Endothelial cell of umbilical vein (primary cell): Measurements from ENCODE around the gene RUFY3. TPM values are rescaled to one million over a fixed set of nuclear protein-coding genes. Genes with fewer than 3 reads are reported as not detected.

Experiments used
- BruUV-seq: library from RNA; stranded (reverse); fragments of 400-500 nt; replicated peaks from 2 replicates; lab custom pipeline; 2021; lab: Mats Ljungman, UMichigan
- CTCF ChIA-PET: fragments of 300-600, 350-600 bp; sonication (Branson Sonifier 250); formaldehyde crosslinking; loops from one replicate; lab custom pipeline; 2021; ENCODE audit warnings: antibody characterized with exemption, inconsistent platforms; lab: Charles Lee
- POLR2A ChIA-PET: fragments of 300-600, 350-600 bp; sonication (Branson Sonifier 250); formaldehyde crosslinking; loops from one replicate; lab custom pipeline; 2021; ENCODE audit warnings: antibody characterized with exemption, inconsistent platforms; lab: Charles Lee
- DNase-seq: peaks from one replicate; pipeline ENCODE4 v3.0.0-alpha.2; 2011; ENCODE audit warnings: low read depth, low spot score
- FAIRE-seq: peaks from 2 replicates; lab custom pipeline; 2011; peaks lifted over from hg19 to GRCh38; lab: Jason Lieb, UNC
- H2AFZ ChIP-seq: 2 replicates; pipeline ENCODE4 v1.6.0; 2012; ENCODE audit warnings: low read depth, low read length, control low read depth, inconsistent platforms
- H3K27ac ChIP-seq: 2 replicates; pipeline ENCODE4 v1.5.1; 2011; ENCODE audit warnings: low read depth, mild to moderate bottlenecking, control low read depth, low read length, moderate library complexity; ENCODE audit not compliant: insufficient read depth
- H3K27me3 ChIP-seq, 2 experiments: 2 replicates each; pipeline versions ENCODE4 v1.6.0 to v1.6.1; 2011; ENCODE audit warnings: low read length in 2 of 2, mixed read lengths in 1 of 2; ENCODE audit not compliant: control insufficient read depth in 2 of 2, insufficient read depth in 2 of 2
- H3K36me3 ChIP-seq, 2 experiments: 2 replicates in 1 of 2; 3 replicates in 1 of 2; pipeline ENCODE4 v1.5.1; 2011; ENCODE audit warnings: low read length in 2 of 2, mild to moderate bottlenecking in 1 of 2, moderate library complexity in 1 of 2; ENCODE audit not compliant: control insufficient read depth in 2 of 2, insufficient read depth in 2 of 2; ENCODE audit errors: extremely low read depth in 1 of 2
- H3K4me1 ChIP-seq: 3 replicates; pipeline ENCODE4 v1.5.1; 2011; ENCODE audit warnings: mild to moderate bottlenecking, low read length; ENCODE audit not compliant: control insufficient read depth, insufficient read depth; ENCODE audit errors: extremely low read depth
- H3K4me2 ChIP-seq: 2 replicates; pipeline ENCODE4 v1.6.1; 2011; ENCODE audit warnings: low read length, control low read depth, mixed read lengths; ENCODE audit not compliant: insufficient read depth
- H3K4me3 ChIP-seq, 3 experiments: fragments of 200-600 bp in 1 of 3; sonication (generic), shearing (Covaris generic) in 1 of 3; replicated peaks in 1 of 3; 2 replicates each; pipeline ENCODE4 v1.5.1; 2011 to 2016; ENCODE audit warnings: control low read depth in 3 of 3, low read length in 3 of 3, mild to moderate bottlenecking in 2 of 3, inconsistent platforms in 1 of 3, low read depth in 1 of 3, moderate library complexity in 1 of 3; ENCODE audit not compliant: insufficient read depth in 1 of 3
- H3K79me2 ChIP-seq: 2 replicates; pipeline ENCODE4 v1.6.0; 2012; ENCODE audit warnings: low read length, inconsistent platforms; ENCODE audit not compliant: control insufficient read depth, insufficient read depth
- H3K9ac ChIP-seq: replicated peaks from 2 replicates; pipeline ENCODE3; 2011; ENCODE audit warnings: low read length, control low read depth; ENCODE audit not compliant: insufficient read depth; ENCODE audit errors: extremely low read depth
- H3K9me1 ChIP-seq: replicated peaks from 3 replicates; pipeline ENCODE4 v1.6.0; 2011; ENCODE audit warnings: mild to moderate bottlenecking, low read length; ENCODE audit not compliant: control insufficient read depth, insufficient read depth; ENCODE audit errors: extremely low read depth
- H3K9me3 ChIP-seq: replicated peaks from 2 replicates; pipeline ENCODE4 v1.5.1; 2012; ENCODE audit warnings: low read length, inconsistent platforms; ENCODE audit not compliant: control insufficient read depth, insufficient read depth
- H4K20me1 ChIP-seq: replicated peaks from 2 replicates; pipeline ENCODE3; 2011; ENCODE audit warnings: mild to moderate bottlenecking, low read length; ENCODE audit not compliant: control insufficient read depth, insufficient read depth; ENCODE audit errors: extremely low read depth
- CTCF ChIP-seq, 2 donors: IDR thresholded peaks; 1 replicate in 1 of 2; 2 replicates in 1 of 2; pipeline ENCODE4 v1.5.1; 2011; ENCODE audit warnings: low read length in 2 of 2, mild to moderate bottlenecking in 2 of 2, moderate library complexity in 2 of 2, control low read depth in 1 of 2, inconsistent platforms in 1 of 2, low read depth in 1 of 2; ENCODE audit not compliant: insufficient read depth in 1 of 2; ENCODE audit errors: extremely low read depth in 1 of 2
- EZH2 ChIP-seq: IDR thresholded peaks from 2 replicates; pipeline ENCODE4 v1.6.1; 2012; ENCODE audit warnings: borderline replicate concordance, low read depth, mild to moderate bottlenecking, moderate library complexity, low read length, inconsistent platforms; ENCODE audit not compliant: severe bottlenecking
- FOS ChIP-seq: IDR thresholded peaks from 2 replicates; pipeline ENCODE4 v1.6.1; 2011; ENCODE audit warnings: mild to moderate bottlenecking, low read length, moderate library complexity, borderline replicate concordance; ENCODE audit not compliant: insufficient read depth
- GATA2 ChIP-seq: IDR thresholded peaks from 2 replicates; pipeline ENCODE4 v1.7.0; 2011; ENCODE audit warnings: low read depth, mild to moderate bottlenecking, moderate library complexity, mixed read lengths, low read length; ENCODE audit not compliant: insufficient read length, insufficient read depth
- JUN ChIP-seq: IDR thresholded peaks from 2 replicates; pipeline ENCODE4 v1.6.1; 2011; ENCODE audit warnings: borderline replicate concordance, low read depth; ENCODE audit not compliant: insufficient read length, insufficient read depth
- MAX ChIP-seq: IDR thresholded peaks from 2 replicates; pipeline ENCODE4 v1.6.1; 2011; ENCODE audit not compliant: insufficient read depth, insufficient read length
- MYC ChIP-seq: IDR thresholded peaks from one replicate; pipeline ENCODE4 v1.6.1; 2011; ENCODE audit warnings: mild to moderate bottlenecking, low read depth, low read length
- POLR2A ChIP-seq: IDR thresholded peaks from 2 replicates; pipeline ENCODE4 v1.6.1; 2012; ENCODE audit warnings: low read depth, mild to moderate bottlenecking, control low read depth, low read length
- POLR2AphosphoS5 ChIP-seq: IDR thresholded peaks from 2 replicates; pipeline ENCODE4 v1.6.1; 2012; ENCODE audit warnings: low read depth, mild to moderate bottlenecking, control low read depth, low read length, moderate library complexity; ENCODE audit not compliant: insufficient read depth
- dilution Hi-C: fragments of 300-500 bp; cut with MboI; formaldehyde crosslinking; loops from one replicate; pipeline ENCODE4 v1.15.0; 2019; ENCODE audit warnings: low sequenced_read_pairs; ENCODE audit not compliant: extremely low pct_ligation_motif_present
- intact Hi-C: fragments of 100-400 bp; cut with micrococcal nuclease; formaldehyde crosslinking; loops from one replicate; pipeline ENCODE4 v1.10.0; 2022
- polyA plus RNA-seq, 4 experiments: library from polyadenylated mRNA; depleted of rRNA in 3 of 4; stranded (reverse) in 3 of 4; unstranded in 1 of 4; fragments of >200 nt; gene quantifications; 2 replicates each; pipeline versions ENCODE4 v1.2.1 to v1.2.3, GENCODE V29; 2011 to 2012; ENCODE audit warnings: missing spikeins in 1 of 4
- total RNA-seq: library from RNA; stranded (reverse); gene quantifications from 2 replicates; pipeline ENCODE4 v1.2.3, GENCODE V29; 2021

The RUFY3 gene
- total and polyA plus RNA-seq, 2 donors (not counting 3 experiments of a cell fraction or from before 2014, with no cell fraction given) = 10.0 to 52.8 TPM

- POLR2A ChIA-PET = no interaction called here
- dilution Hi-C loops = no loop called here
- intact Hi-C loops = no loop called here
Observed at GRCh38 chr4:70818921-70819320, 97.2 kb downstream of the RUFY3 start.

More at GRCh38 chr4:70818921-70819320, 97.2 kb downstream of the RUFY3 start:
- Histone ChIP-seq H3K4me2 (no peak overlapping the region), H3K27me3 (no peaks in the 10 kb centered on the region), H3K36me3 (peaks cover 11 to 12% of the 10 kb centered on the region in 2 experiments), H3K9ac (no peak overlapping the region), H3K4me1 (no peaks in the 10 kb centered on the region), H3K27ac (no peak overlapping the region), H3K9me1 (no peaks in the 10 kb centered on the region), H3K4me3 (no peak overlapping the region), H4K20me1 (no peaks in the 10 kb centered on the region), H2AFZ (no peak overlapping the region), H3K79me2 (no peaks in the 10 kb centered on the region), H3K9me3 (no peaks in the 10 kb centered on the region)
- CTCF ChIA-PET = interaction anchor here (1.2 to 1.8 kb wide), 3 partner anchors 13 to 191 kb away, joined by 3 to 7 read pairs (median 4); no protein-coding TSS in a partner anchor
- no TSS peak for BruUV-seq
- FAIRE-seq (no peak), DNase-seq (no peak)
- TF ChIP-seq CTCF (IDR thresholded peaks at IDR 0.05; ENCODE audit: extremely low read depth in 1 of 2, insufficient read depth in 1 of 2, low read depth in 1 of 2, low read length in 2 of 2) (no peak), MYC (no peak), JUN (no peak), POLR2A (no peak), MAX (no peak), FOS (no peak), POLR2AphosphoS5 (no peak), EZH2 (no peak), GATA2 (no peak)
